Osteocyte (in vitro differentiated cells): ENCODE data around the gene NFXL1. TPM values are rescaled to one million over a fixed set of nuclear protein-coding genes. Genes with fewer than 3 reads are reported as not detected.

Experiments
- DNase-seq: peaks from one replicate; pipeline ENCODE4 v3.0.0; 2021; ENCODE audit warnings: mixed read lengths; ENCODE audit not compliant: unreplicated experiment; ENCODE audit errors: extremely low spot score
- H3K27ac Mint-ChIP-seq: one replicate; pipeline ENCODE4 v1.8.0; 2021; ENCODE audit warnings: mild to moderate bottlenecking, mixed read lengths; ENCODE audit not compliant: unreplicated experiment
- H3K27me3 Mint-ChIP-seq: one replicate; pipeline ENCODE4 v1.8.0; 2021; ENCODE audit warnings: mixed read lengths; ENCODE audit not compliant: unreplicated experiment
- H3K36me3 Mint-ChIP-seq: one replicate; pipeline ENCODE4 v1.8.0; 2021; ENCODE audit warnings: mixed read lengths; ENCODE audit not compliant: unreplicated experiment
- H3K4me1 Mint-ChIP-seq: one replicate; pipeline ENCODE4 v1.8.0; 2021; ENCODE audit warnings: mixed read lengths; ENCODE audit not compliant: unreplicated experiment
- H3K4me3 Mint-ChIP-seq: one replicate; pipeline ENCODE4 v1.8.0; 2021; ENCODE audit warnings: mild to moderate bottlenecking, moderate library complexity, mixed read lengths; ENCODE audit not compliant: unreplicated experiment
- H3K9me3 Mint-ChIP-seq: one replicate; pipeline ENCODE4 v1.8.0; 2021; ENCODE audit warnings: mixed read lengths; ENCODE audit not compliant: unreplicated experiment
- long read RNA-seq: library from polyadenylated mRNA; unstranded; transcript quantifications from one replicate; pipeline ENCODE4 v2.0.0, GENCODE V29; 2021
- total RNA-seq: library from RNA; stranded (reverse); gene quantifications from 2 replicates; pipeline ENCODE4 v1.2.1, GENCODE V29; 2021
- TF ChIP-seq, protein P1 (sequence below): fragments of 200-600 bp; sonication (generic); IDR thresholded peaks from 2 replicates; pipeline ENCODE4 v1.5.0; 2021; ENCODE audit warnings: antibody characterized with exemption, mild to moderate bottlenecking, moderate library complexity

Gene NFXL1
- total RNA-seq, result 13.4 and 15.5 TPM in 2 replicates
- long read RNA-seq, transcript NFXL1-202 (23 exons, 3,728 nt), result major isoform, 8 of 50 reads
- long read RNA-seq, partial matches to known transcripts, result 35 of 50 reads
- long read RNA-seq, other reads (novel, unspliced or antisense), result 5 of 50 reads

DNA sequence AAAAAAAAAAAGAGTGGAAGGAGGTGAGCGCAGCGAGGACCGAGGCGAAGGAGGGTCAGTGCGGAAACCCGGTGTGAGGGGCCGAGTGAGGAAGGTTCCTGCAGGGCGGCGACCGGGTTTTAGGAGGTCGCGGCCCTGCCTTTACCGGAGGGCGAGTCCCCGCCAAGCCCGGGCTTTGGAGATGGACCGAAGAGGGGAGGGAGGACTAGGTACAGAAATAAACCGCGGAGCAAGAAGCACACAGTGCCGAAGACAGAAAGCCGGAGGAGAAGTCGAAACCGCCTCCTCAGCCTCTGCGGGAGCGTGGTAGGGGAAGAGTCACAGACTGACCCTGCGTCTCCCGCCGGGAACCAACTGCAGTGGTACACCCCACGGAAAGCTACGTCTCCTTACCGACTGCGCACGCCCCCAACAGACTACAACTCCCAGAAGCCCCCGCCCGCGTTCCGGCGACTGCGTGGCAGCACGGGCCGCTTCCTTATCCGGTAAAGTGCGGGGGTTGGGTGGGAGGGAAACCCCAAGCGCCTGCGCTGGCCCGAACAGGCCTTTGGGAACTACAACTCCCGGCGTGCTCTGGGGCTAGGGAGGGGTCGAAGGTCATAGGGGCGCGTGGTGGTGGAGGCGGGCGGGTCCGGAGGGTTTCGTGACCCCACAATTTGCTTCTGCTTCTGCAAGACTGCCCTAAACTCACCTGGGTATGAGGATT lies at the start of gene NFXL1:
NFXL1 (minus strand) TSS at position 364 of the 706 bp plus-strand sequence. CDS start 380 bp downstream, outside the sequence.
- H3K36me3 Mint-ChIP-seq, result peaks cover 11% of the 10 kb centered on the region
- H3K4me3 Mint-ChIP-seq, result peak within 1 kb of the TSS; percentile 99
- TF ChIP-seq, protein P1, sequence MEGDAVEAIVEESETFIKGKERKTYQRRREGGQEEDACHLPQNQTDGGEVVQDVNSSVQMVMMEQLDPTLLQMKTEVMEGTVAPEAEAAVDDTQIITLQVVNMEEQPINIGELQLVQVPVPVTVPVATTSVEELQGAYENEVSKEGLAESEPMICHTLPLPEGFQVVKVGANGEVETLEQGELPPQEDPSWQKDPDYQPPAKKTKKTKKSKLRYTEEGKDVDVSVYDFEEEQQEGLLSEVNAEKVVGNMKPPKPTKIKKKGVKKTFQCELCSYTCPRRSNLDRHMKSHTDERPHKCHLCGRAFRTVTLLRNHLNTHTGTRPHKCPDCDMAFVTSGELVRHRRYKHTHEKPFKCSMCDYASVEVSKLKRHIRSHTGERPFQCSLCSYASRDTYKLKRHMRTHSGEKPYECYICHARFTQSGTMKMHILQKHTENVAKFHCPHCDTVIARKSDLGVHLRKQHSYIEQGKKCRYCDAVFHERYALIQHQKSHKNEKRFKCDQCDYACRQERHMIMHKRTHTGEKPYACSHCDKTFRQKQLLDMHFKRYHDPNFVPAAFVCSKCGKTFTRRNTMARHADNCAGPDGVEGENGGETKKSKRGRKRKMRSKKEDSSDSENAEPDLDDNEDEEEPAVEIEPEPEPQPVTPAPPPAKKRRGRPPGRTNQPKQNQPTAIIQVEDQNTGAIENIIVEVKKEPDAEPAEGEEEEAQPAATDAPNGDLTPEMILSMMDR, result no peak
- H3K27ac Mint-ChIP-seq, result peak within 1 kb of the TSS; percentile 94
- peaks cover 12% of the 10 kb centered on the region for H3K9me3 Mint-ChIP-seq
- H3K27me3 Mint-ChIP-seq, result peaks cover 11% of the 10 kb centered on the region
- peak; percentile 98 for DNase-seq
- H3K4me1 Mint-ChIP-seq, result peaks cover 29% of the 10 kb centered on the region

- H3K36me3 Mint-ChIP-seq, result no peaks in the 10 kb centered on the region
- TF ChIP-seq, protein P1, result no peak
- DNase-seq, result no peak
- no peaks in the 10 kb centered on the region for H3K9me3 Mint-ChIP-seq
- H3K27me3 Mint-ChIP-seq, result peaks cover 8% of the 10 kb centered on the region
- H3K4me3 Mint-ChIP-seq, result no peak overlapping the region
- no peaks in the 10 kb centered on the region for H3K4me1 Mint-ChIP-seq
- no peak overlapping the region for H3K27ac Mint-ChIP-seq
Measured at GRCh38 chr4:47954677-47955076, 40.3 kb upstream of the NFXL1 start.

DNA sequence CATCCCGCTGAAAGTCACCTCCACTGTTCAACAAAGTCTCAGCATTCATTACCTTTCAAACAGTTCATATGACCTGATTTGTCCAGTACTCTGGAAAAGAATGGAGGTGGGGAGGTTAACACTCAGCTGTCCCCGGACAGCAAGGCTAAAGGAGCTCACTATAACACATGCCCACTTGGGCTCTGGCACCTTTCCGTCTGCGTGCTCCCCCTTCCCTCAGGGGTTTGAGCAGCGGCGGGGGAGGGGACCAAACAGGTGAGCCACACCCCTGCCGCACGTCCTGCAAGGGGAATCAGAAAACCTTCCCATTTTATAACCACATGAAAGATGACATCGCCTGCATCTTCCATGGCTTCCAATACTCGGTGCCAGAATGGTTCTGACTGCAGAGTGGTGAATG lies 39.9 kb upstream of the NFXL1 start:
- no peak for DNase-seq
- H3K4me3 Mint-ChIP-seq, result no peak overlapping the region
- no peaks in the 10 kb centered on the region for H3K36me3 Mint-ChIP-seq
- H3K4me1 Mint-ChIP-seq, result no peaks in the 10 kb centered on the region
- TF ChIP-seq, protein P1, result no peak
- H3K27ac Mint-ChIP-seq, result no peak overlapping the region
- no peaks in the 10 kb centered on the region for H3K9me3 Mint-ChIP-seq
- peaks cover 6% of the 10 kb centered on the region for H3K27me3 Mint-ChIP-seq

DNA sequence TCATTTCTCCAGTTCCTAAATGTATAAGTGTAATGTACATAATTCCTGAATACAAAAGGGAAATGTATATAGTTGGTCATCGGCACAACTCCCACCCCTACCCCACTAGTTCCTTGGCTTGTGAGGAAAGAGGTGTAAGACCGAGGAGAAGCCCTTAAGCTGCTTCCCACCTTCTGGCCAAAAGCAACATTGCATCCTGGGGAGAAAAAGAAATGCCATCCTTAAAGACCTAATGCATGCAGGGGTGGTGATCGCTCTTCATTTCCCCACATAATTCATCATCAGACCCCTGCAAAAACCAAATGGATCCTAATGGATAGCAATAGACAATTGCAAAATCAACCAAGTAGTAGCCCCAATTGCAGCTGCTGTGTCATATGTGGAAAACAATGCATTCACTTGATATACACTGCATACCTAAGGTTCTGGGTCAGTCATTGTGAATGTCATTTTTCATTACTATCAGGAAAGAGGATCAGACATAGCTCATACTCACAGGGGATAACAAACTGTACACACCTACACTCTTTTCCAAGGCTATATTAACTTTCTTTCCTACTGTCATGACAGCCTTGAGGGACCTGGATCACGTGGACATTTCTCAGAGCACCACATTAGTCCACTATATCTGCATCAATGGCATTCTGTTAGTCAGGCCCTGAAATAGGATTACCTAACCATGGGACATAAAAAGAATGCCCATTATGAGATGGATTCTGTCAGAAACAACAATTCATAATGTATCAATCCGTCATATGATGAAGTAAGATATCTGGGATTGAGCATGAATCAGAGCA lies 31.7 kb upstream of the NFXL1 start:
- H3K4me3 Mint-ChIP-seq, result no peak overlapping the region
- peaks cover 28% of the 10 kb centered on the region for H3K27me3 Mint-ChIP-seq
- TF ChIP-seq, protein P1, result no peak
- H3K9me3 Mint-ChIP-seq, result no peaks in the 10 kb centered on the region
- H3K27ac Mint-ChIP-seq, result no peak overlapping the region
- no peaks in the 10 kb centered on the region for H3K4me1 Mint-ChIP-seq
- DNase-seq, result no peak
- no peaks in the 10 kb centered on the region for H3K36me3 Mint-ChIP-seq
